GM18907 (cell line): ENCODE measurements around the gene EIF2B4.
"Not testable (repeated sequence)": the region's sequence is repeated elsewhere in the genome, so short reads cannot be mapped to it uniquely, and the experiment has no call there.

Experiments used
- ATAC-seq: cut with Tn5 transposase; IDR thresholded peaks from one replicate; pipeline ENCODE4 v1.9.1; 2021; ENCODE audit warnings: mild to moderate bottlenecking, moderate library complexity; ENCODE audit not compliant: unreplicated experiment

EIF2B4 gene

DNA sequence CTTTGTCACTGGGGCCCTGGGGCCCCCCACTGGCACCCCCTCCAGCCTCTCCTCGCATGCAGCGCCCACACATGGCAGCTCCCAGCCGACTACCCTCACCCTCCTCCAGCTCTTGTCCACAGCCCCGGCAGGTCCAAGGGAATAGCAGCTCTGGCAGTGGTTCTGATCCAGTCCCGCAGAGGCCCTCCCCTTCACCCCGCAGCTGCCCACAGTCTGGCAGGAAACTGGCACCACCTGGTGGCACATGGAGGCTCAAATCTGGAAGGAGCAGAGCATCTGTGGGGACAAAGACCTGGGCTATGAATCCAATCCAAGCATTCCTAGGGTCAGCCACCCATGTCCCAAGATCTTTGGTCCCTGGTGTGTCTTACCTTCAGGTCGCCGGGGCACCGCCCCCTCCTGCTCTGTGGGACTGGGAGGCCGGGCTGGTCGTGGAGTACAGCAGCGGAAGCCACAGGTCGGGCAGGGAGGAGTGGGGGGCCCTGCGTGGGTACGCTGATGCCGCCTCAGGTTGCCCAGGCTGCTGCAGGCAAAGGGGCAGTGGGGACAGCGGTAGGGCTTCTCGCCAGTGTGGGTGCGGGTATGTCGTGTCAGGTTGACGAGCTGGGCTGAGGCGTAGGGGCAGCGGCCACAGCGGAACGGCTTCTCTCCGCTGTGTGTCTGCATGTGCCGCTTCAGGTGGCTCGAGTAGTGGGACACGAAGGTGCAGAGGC, 8.1 kb upstream of the EIF2B4 start:
- no peak for ATAC-seq

DNA sequence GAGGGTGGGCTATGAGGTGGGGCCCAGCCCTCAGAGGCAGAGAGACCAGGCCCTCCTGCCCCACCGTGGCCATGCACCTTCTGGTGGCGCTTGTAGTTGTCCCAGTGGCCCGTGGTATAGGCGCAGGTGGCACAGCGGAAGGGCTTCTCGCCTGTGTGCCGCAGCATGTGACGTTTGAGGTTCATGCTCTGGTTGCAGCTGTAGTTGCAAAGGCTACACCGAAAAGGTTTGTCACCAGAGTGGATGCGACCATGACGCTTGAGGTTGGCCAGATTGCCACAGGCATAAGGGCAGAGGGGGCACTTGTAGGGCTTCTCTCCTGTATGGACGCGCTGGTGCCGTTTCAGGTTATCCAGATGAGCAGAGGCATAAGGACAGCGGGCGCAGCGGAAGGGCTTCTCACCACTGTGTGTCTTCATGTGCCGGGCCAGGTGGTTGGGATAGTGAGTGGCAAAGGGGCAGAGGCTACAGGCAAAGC, 7.5 kb upstream of the EIF2B4 start:
- ATAC-seq, result no peak

DNA sequence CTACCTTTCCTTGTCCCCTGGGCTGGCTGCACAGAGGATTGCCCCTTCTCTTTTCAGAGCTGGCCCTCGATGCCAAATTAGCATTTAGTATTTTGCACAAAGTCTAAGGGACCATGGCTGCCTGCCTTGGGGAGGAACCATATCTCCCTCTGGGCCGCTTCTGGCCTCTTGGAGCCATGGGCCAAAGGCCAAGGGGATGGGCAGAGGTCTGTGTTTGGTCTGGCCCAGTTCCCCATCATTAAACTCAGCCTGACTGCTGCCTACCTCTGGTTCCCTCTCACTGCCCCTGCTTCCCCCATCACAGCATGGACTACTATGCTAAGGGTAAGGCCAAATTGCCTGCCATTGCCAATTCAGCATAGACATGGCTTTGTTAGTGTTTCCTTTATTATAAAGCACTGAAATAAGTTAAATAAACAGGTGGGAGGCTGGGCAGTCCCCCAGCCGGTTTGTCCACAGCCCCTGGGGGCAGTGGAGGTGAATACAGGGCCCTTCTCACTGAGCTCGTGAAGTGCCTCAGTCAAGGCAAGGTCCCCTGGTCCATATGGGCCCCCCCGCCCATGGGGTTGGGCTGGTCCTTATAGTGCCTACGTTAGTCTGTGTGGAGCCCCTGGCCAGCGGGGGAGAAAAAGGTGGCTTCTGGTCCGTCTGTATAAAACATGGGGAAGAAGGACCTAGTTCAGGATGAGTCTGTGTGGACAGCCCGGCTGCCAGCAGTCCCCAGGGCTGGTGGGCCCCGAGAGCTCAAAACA, 6.9 kb upstream of the EIF2B4 start:
- no peak for ATAC-seq

DNA sequence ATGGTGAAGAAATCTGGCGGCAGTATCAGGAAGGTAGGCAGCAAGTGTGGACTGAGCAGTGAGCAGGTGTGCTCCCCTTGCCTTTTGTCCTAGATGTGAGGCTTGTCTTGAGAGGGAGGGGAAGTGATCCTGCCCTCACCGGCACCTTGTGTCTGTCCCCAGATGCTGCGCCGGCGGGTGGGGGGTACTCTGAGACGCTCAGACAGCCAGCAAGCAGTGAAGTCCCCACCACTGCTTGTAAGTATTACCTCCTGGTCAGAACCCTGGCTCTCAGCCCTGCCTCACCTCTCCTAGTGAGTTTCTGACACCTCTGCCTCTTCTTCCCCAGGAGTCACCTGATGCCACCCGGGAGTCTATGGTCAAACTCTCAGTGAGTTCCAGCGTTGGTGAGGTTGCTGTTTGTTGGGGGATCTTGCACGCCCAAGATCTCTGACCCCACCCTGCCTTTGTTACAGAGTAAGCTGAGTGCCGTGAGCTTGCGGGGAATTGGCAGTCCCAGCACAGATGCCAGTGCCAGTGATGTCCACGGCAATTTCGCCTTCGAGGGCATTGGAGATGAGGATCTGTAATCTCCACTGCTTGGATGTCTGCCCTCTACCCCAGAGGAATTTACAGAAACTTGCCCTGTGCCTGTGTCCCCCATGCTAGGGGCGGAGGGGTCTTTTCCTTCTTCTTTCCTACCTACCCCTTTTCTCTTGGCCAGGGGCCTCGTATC, 6.2 kb upstream of the EIF2B4 start:
- ATAC-seq, result no peak

DNA sequence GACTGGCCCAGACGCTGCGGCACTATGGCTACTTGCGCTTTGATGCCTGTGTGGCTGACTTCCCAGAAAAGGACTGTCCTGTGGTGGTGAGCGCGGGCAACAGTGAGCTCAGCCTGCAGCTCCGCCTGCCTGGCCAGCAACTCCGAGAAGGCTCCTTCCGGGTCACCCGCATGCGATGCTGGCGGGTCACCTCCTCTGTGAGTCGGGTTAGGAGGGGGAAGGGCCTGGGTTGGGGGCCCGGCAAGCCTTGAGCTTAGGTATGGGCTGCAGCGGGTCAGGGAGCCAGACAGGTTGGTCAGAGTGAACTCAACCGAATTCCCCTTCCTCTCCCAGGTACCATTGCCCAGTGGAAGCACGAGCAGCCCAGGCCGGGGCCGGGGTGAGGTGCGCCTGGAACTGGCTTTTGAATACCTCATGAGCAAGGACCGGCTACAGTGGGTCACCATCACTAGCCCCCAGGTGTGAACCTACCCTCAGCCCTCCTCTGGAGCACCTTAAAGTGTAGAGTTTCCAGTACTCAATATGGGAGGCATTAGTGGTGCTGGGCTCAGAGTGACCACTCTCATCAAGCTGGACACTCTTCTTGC, 5.5 kb upstream of the EIF2B4 start:
- no peak for ATAC-seq

DNA sequence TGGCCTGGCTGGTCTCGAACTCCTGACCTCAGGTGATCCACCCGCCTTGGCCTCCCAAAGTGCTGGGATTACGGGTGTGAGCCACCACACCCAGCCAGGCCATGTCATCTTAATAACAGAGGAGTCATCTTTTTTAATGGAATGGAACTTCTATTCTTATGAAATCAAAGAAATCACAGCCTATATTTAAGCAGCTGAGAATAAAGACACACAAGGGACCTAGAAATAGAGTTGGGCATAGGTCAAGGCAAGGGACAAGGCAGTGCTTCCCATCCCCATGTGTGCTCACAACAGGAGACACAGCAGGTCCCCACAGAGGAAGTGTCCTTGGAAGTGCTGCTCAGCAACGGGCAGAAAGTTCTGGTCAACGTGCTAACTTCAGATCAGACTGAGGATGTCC, 3.4 kb upstream of the EIF2B4 start:
- no peak for ATAC-seq

DNA sequence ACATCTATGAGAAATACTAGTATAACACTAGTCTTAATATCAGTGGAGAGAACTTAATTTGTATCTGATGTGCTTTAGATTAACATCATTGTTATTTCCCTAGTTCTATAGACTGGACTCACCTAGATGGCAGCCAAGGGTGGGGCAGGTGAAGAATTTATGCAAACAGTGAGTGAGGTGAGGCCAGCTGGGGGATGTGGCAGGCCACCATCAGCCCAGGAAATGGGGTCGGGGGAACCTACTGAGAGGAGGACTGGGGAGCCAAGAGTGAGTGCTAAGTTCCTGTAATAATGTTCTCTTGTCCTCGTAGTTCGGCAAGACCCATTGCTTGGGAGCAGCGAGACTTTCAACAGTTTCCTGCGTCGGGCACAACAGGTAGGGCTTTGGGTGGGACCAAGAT, 2.8 kb upstream of the EIF2B4 start:
- ATAC-seq, result no peak

DNA sequence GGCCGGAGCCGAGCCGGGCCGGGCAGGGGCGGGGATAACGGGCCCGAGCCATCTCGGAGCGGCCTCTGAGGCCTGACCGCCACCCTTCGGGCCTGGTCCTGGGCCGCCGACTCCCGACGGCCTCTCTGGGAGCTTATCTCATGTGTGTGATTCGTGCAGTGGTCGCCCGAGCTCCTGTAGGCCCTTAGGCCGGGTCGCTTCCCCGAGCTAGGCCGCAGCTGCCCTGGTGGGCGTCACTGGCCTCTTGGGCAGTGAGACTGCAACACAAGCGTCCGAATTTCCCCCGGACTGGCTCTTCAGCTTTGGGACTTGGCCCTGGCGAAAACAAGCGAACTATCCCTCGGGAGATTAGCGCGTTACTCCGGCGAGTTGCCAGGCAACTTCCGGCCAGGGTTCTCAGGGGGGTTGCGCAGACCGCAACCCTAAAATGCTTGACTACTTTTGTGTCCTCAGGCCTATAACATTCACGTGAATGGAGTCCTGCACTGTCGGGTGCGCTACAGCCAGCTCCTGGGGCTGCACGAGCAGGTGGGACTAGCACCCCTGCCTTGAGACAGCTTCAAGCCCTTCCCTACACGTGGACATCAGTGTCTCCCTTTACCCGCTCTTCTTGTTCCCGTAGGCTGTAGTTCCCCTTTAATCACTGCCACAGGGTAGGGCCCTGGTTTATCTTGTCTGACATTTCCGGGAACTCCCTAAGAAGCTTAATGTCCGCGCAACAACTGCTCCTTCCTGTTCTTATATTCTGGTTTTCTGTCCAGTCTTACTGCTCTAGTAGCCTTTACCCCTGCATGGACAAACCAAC, 880 bp upstream of the EIF2B4 start:
- peak; percentile 35 for ATAC-seq

DNA sequence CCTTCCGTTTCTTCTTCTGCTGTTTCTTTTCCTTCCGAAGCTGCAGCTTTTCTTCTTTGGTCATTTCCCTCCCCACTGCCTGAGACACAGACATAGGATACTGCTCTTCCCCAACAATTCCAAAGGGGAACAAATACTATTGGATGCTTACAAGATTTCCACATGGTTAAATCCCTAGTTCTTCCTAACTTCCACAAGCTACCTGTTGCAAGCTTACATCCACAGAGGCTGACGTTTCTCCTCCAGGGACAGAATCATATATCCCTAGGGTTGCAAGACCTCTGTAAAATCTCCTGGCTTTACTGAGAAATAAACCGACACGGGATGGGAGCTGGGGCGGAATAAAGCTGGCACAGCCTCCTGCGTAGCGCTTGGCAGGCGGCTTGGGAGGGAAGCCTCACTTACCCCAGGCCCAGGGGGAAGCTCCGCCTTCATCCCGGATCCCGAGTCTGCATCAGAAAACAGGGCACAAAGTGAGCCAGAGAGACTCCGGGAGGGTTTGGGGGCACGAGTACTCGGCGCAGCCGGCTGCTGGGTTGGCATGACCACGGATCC, 590 bp downstream of the EIF2B4 start:
- ATAC-seq, result peak; percentile 6

DNA sequence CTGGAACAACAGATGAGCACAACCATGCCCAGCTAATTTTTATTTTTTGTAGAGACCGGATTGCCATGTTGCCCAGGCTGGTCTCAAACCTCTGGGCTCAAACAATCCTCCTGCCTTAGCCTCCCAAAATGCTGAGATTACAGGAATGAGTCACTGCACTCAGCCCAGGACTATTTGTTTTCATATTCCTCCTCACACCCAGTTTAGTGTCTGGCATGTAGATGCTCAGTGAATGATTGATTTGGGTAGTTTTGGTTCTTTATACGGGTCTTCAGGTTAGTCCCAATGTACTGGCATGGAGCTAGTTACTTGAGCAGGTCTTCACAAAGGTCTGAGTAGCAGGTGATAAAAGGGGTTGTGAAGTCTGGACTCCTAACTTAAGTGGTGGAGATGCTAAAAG, 6.2 kb downstream of the EIF2B4 start:
- no peak for ATAC-seq

DNA sequence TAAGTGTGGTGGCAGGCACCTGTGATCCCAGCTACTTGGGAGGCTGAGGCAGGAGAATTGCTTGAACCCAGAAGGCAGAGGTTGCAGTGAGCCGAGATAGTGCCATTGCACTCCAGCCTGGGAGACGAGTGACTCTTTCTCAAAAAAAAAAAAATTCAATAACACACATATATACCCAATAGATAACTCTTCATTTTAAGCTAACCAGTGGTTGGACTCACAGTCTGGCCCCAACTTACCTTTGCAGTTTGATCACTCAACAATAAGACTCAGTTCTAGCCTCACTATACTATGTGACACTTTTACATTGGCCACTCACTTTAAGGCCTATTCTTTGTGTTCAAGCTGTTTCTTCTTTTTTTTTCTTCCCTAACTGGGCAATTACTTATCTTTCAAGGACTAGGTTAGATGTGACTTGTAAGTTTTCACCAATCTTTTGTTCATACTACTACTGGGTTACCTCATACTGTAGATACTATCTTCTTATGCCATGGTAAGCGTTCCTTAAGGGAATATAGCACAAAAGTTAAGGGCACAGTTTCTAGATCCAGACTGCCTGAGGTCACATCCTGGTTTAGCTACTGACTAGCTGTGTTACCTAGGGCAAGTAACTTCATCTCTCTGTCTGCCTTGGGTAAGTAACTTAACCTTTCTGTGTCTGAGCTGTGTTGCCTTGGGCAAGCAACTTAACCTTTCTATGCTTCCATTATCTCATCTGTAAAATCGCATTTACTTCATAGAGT, 7.3 kb downstream of the EIF2B4 start:
- no peak for ATAC-seq

DNA sequence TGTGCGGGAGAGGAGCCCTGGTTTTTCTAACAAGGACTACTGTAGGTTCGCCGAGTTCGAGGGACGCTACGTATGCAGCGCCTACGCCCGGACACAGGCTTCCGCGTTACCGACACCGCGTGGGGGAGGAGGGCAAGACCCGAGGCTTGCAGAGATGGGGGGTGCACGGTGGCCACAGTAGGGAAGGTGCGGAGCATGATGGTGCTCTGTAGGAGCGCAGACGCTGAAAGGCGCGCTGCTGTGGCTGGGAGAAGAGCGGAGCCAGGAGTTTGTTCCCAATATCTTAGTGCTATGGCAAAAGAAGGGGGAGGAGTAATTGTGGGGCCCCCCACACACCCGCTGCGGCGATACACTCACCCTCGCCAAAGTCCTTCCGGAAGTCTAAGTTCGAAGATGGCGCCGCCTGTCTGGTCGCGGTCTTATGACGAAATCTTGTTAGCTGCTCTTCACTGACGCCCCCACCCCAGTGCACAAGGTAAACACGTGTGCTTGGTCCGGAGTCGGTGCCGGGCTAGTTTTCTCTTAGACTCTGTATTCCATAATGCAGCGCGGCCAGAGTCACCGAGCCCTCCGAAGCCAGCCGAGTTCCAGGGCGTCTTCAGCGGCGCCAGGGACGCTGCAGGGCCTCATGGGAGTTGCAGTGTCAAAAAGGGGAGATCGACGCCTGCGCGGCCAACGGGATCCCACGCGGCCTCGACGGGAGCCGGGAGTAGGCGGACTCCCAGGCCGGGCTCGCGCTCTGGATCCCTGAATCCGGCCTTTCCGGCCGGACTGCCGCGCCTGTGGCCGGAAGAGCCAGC, 13.6 kb downstream of the EIF2B4 start, which contains the start of gene GTF3C2:
Gene GTF3C2, minus strand, starts transcription at position 383 of the 800 bp plus-strand sequence. CDS start 13,210 bp downstream, outside the sequence.
- peak; percentile 84 for ATAC-seq

DNA sequence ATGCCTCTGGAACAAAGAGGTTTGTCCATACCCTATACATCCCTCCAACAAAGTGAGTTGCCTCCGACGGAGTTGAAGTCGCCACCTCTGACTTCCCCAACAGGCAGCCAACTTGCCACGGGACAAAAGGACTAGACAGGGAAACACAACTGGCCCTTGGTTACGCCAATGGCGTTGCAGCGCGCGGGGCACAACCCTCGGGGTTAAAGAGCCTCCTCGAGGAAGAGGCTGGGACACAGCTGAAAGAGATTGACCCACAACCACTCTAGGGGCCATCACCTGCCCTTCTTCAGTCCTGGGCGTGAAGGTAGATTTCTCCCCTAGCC, 14.1 kb downstream of the EIF2B4 start:
- peak; percentile 41 for ATAC-seq

DNA sequence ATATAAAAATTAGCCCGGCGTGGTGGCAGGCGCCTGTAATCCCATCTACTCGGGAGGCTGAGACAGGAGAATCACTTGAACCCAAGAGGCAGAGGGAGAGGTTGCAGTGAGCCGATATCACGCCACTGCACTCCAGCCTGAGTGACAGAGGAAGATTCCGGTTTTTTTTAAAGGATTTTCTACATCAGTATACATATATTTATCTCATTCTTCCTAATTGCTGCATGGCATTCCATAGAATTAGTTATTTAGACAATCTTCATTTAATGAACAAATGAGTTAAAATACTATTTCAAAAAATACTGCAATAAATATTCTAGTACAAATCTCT, 15.6 kb downstream of the EIF2B4 start:
- no peak for ATAC-seq

DNA sequence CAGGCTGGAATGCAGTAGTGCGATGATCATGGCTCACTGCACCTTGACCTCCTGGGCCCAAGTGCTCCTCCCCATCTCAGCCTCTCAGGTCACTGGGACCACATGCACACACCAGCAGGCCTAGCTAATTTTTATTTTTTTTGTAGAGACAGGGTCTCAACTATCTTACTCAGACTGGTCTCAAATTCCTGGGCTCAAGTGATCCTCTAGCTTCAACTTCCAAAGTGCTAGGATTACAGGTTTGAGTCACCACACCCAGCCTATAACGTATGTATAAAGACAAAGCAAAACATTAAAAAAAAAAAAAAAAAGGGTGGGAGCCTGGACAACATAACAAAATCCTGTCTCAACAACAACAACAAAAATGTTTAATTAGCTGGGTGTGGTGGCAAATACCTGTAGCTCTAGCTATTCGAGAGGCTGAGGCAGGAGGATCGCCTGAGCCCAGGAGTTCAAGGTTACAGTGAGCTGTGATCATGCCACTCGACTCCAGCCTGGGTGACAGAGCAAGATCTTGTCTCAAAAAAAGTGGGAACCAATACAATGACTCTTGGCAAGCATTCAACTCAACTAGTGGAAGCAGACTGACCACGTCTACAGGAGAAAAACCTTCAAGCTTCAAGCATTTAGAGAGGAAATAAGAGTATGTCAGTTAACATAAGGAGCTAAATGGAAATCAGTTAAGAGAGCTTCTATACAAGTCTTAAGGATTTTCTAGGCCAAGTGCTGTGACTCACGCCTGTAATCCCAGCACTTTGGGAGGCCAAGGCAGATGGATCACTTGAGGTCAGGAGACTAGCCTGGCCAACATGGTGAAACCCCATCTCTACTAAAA, 16.2 kb downstream of the EIF2B4 start:
- ATAC-seq, result no peak

DNA sequence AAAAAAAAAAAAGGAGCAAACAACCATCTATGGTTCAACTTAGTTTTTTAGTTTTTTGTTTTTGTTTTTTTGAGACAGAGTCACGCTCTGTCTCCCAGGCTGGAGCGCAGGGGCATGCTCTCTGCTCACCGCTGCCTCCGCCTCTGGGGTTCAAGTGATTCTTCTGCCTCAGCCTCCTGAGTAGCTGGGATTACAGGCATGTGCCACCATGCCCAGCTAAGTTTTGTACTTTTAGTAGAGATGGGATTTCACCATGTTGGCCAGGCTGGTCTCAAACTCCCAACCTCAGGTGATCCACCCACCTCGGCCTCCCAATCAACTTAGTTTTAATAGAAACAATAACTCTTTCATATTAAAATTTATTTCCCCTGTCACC, 16.8 kb downstream of the EIF2B4 start:
- ATAC-seq, result not testable (repeated sequence)

DNA sequence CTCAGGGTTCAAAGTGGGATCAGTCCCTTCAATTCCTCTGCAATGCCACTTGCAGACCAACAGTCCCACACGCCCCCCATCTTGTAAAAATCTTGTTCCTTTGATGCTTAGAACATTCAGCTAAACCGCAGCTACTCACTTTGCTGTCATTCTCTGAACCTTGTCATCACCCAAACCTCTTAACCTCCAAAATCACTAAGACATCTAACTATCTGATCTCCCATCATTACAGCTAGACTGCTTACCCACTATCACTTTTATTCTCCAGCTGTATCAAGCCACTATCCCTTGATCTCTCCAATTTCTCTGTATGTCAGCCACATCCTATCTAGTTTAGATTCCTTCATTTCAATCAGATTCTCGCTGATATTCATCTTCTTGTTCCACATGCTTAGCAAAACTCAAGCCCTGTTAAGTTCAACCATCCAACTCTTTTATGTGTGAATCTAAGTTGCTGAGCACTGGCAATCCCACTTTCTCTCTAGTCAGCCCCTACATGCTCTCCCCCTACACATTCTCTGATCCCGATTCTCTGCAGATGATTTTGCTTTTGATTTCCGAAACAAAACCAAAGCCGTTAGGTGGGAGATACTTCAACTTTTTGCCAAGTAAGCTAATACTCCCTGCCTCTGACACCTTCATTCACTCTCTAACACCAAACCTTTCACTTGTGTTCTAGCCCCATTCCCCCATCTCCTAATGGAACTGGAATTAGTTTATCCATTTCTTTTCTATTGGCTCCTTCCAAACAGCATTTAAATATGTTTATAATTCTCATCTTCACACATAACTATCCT, 18.1 kb downstream of the EIF2B4 start:
- ATAC-seq, result no peak
